Mucosa of gallbladder (tissue), 1 donor: ENCODE measurements around the gene TMEM171. TPM values are rescaled to one million over a fixed set of nuclear protein-coding genes. Genes with fewer than 3 reads are reported as not detected.

Experiments used
- DNase-seq: peaks from one replicate; pipeline ENCODE4 v3.0.0-alpha.2; 2020; ENCODE audit warnings: low spot score
- total RNA-seq: library from RNA; stranded (reverse); gene quantifications from one replicate; pipeline ENCODE4 v1.2.1, GENCODE V29; 2021
- donor health status: DM: no; HTN: no; CAD: no.

Gene TMEM171
- total RNA-seq, 1 donor from 2014 or later, result 1.6 TPM

GRCh38 chr5:73121119-73121463 lies 716 bp downstream of the TMEM171 start:
- DNase-seq, result no peak

DNA sequence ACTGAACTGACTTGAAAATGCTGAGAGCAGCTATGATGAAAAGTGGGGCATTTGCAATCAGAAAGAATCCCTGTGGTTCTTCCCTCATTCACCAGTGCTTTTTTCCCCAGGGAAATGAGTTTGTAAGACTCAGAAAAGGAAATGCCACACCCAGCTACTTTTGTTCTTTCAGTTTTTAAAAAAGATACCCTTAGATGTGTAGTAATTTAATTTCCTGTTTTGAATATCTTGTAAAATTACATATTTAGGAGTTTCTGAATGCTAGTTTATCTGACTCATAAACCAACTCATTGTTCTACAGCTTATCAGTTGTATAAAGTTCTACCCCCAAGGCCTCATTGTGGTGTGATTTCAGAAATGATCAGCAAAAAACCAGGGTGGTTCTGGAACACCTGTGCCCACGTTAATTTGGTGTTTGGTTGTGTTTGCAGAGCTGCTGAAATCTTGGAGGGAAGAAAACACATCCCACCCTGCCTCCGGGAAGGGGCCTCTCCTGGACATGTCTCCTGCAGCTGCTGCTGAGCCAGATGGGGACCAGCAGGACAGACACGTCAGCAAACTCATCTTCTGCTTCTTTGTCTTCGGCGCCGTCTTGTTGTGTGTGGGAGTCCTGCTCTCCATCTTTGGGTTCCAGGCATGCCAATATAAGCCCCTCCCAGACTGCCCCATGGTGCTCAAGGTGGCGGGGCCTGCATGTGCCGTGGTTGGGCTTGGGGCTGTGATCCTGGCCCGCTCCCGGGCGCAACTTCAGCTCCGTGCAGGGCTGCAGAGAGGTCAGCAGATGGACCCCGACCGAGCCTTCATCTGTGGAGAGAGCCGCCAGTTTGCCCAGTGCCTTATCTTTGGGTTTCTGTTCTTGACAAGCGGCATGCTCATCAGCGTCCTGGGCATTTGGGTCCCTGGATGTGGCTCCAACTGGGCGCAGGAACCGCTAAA lies 2.8 kb downstream of the TMEM171 start:
- no peak for DNase-seq

DNA sequence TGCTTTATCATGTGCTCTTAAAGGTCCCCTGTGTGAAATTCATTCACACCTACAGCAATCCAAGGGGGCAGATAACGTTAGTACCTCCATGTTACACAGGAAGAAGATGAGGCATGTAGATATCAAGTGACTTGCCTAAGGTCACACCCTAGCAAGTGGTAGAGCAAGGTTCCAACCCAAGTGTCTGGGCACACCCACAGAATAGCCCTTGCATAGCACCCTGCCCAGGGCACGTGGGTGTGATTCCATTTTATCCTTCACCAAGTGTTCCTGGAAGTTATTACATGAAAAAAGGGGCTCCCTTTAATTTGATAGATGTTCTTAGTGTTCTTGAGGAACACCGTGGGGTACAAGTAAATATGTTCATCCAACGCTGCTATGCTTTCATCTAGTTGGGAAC lies 4.9 kb downstream of the TMEM171 start:
- DNase-seq, result no peak

DNA sequence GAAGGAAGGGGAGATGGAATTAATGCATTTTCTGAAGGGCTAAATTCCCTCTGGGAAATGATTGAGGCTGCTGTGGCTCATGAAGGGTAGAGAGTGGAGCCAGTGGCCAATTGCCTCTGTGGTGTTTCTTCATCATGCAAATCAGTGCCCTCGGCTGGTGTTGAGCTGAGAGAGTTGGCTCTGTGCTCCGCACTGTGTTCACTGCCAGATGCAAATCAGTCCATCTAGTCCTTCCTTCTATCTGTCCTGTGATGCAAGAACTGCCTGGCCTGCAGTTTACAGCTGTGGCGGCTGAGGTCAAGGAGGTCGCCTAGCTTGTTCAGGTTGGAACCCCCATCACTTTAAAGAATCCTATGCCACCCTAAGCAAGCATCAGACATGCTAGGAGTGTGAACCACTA lies 6.0 kb downstream of the TMEM171 start:
- no peak for DNase-seq

GRCh38 chr5:73126957-73127356 lies 6.6 kb downstream of the TMEM171 start:
- DNase-seq, result no peak

- no peak for DNase-seq
Observed at GRCh38 chr5:73129143-73129542, 8.8 kb downstream of the TMEM171 start.

DNA sequence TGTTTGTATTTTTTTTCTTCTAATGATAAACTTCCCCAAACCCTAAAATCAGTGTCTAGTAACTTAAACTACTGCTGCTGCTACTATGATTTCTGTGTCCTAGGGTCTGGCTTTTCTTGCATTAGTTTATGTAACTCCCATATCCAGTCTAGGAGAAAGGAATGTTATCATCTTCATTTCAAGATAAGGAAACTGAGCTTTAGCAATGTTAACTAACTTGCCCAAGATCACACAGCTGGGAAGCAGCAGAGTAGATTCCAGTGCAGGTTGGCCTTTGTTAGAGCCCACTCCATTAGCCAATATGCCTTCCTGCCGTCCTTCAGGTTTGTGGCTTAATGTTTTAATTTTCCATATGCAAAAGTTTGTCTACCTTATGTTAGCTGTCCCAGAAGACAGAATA lies 10.4 kb downstream of the TMEM171 start:
- no peak for DNase-seq

- DNase-seq, result no peak
Observed at GRCh38 chr5:73131711-73132425, 11.5 kb downstream of the TMEM171 start.

- no peak for DNase-seq
Observed at GRCh38 chr5:73132759-73133158, 12.4 kb downstream of the TMEM171 start.

- no peak for DNase-seq
Observed at GRCh38 chr5:73135021-73135420, 14.6 kb downstream of the TMEM171 start.

DNA sequence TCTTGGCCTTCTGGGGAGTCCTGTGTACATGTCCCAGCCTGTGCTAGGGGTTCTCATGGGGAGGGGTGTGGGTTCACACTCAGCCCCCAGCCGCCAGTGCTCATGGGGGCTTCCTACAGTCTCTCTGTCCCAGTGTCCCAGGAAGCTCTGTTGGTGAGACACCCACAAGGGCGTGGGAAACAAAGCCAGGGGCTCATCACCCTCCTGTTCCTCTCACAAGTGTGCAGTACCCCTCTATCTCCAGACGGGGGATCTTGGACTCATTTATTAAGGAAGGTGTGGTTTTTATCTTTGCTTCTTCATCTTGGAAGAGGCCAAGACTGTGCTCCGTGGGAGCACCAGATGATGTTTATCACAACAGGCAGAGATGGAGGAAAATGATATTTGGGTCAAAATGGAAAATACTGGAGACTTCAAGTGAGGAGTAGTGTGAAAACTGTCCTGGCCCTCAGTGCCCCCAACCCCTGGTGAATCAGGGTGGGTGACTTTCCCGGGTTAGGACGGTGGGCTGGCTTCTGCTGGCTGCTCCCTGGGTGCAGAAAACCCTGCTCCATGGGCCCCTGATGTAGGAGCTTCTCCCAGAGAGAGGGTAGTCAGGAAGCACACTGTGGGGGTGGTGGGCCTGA lies 15.2 kb downstream of the TMEM171 start:
- no peak for DNase-seq

DNA sequence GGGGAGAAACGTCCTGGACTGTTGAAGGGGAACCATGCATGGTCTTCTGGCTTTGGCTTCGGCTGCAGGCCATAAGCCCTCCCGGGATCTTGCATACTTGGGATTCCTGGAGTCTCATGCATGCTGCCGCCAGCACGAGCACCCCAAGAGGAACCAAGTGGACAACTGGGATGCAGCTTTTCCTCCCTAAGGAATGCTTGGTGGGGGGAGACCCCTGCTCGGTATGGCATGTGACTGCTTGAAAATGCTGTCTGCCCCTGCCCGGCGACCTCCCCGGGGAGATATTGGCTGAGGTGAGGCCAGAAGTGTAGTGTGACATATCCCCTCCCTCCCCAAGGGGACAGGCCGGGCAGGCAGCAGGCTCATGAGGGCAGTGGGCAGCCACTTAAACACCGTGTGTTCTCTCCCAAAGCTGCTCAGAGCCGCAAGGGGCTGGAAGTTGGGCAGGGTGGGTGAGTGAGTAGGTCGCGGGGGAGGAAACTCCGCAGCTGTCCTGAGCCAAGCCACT lies 15.7 kb downstream of the TMEM171 start:
- no peak for DNase-seq

- DNase-seq, result no peak
Observed at GRCh38 chr5:73137563-73138530, 17.5 kb downstream of the TMEM171 start.

GRCh38 chr5:73139485-73139884 lies 19.1 kb downstream of the TMEM171 start:
- DNase-seq, result no peak

DNA sequence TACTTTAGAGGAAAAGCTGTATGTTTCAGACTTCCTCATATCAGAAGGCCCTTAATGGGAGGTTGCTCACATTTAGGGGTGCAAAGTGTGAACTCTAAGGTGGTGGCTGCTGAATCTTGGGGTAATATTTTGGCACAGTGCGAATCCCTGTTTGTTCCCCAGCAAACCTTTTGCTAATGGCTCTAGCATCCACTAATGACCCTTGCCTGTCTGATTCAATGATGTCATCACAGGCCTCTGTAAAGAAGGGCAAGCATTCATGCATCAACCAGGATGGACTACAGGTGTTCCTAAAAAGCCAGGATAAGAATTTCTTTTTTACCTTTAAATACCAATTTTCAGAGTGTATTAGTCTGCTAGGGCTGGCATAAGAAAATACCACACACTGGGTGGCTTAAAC lies 20.4 kb downstream of the TMEM171 start:
- DNase-seq, result no peak

- no peak for DNase-seq
Observed at GRCh38 chr5:73142035-73142434, 21.7 kb downstream of the TMEM171 start.

GRCh38 chr5:73143716-73144115 lies 23.3 kb downstream of the TMEM171 start:
- DNase-seq, result no peak

DNA sequence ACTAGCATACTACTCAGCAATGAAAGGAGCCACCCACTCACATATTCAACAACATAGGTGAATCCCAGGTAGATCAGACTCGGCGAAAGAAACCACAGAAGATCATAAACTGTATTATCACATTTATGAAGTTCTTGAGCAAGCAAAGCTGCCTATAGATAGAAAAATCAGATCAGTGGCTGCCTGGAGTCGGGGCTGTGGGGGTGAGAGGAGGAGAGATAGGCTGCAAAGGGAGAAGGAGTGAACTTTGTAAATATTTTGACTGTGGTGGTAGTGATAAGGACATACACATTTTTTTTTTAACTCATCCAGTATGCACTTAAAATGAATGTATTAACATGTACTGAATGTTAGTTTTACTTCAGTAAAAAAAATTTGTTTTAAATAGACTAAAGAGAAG lies 29.2 kb downstream of the TMEM171 start:
- DNase-seq, result no peak

GRCh38 chr5:73150876-73151275 lies 30.5 kb downstream of the TMEM171 start:
- no peak for DNase-seq

DNA sequence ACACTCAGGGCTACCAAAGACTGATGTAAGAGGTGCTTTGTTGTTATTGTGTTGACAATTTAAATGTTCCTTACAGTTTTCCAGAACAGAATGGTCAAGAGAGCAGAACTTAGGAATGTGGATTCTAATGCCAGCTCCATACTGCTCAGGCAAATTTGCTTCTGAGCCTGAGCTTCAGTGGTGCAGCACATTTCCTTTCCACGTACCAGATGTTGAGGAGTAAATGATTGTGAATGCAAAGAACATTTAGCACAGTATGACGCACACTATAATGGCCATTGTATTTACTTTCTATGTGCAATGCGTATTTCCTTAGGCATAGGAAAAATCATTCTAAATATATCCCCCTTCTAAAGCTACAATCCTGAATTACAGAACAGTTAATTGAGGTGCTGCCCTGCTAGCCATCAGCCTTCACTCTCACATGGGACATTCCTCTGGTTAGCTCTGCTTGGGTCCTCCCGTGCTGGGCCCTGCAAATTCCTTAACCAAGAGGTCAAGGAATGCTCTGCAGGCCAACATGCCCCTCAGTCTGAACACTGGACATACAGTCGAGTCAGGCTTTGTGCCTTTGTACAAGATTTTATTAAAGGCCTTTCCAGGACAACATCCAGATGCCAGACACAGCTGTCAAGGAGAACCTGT lies 31.5 kb downstream of the TMEM171 start:
- DNase-seq, result no peak
